Lower leg skin (tissue), 4 donors: ENCODE measurements around the gene C1orf198. TPM values are rescaled to one million over a fixed set of nuclear protein-coding genes. Genes with fewer than 3 reads are reported as not detected.

Experiments used
- DNase-seq, 2 donors: peaks; one replicate each; pipeline ENCODE4 v3.0.0-alpha.2; 2019; ENCODE audit warnings: low spot score in 2 of 2
- H3K4me3 ChIP-seq: fragments of 200-600 bp; sonication (generic); 2 replicates; pipeline ENCODE4 v1.5.1; 2017; ENCODE audit warnings: mild to moderate bottlenecking, low read depth; ENCODE audit not compliant: poor library complexity, severe bottlenecking
- CTCF ChIP-seq, 3 donors: fragments of 450-650 bp; IDR thresholded peaks; one replicate each; pipeline ENCODE4 v1.5.1; 2016; ENCODE audit warnings: antibody characterized with exemption in 3 of 3, mild to moderate bottlenecking in 3 of 3, moderate library complexity in 2 of 3
- POLR2A ChIP-seq, 2 donors: fragments of 450-650 bp; IDR thresholded peaks; one replicate each; pipeline ENCODE4 v1.6.1; 2016 to 2017; ENCODE audit warnings: antibody characterized with exemption in 2 of 2, mild to moderate bottlenecking in 1 of 2, moderate library complexity in 1 of 2
- WGBS, 2 donors: methylation state at CpG; one replicate each; pipeline ENCODE4 v1.1.5; 2018; 5-methylcytosine and 5-hydroxymethylcytosine counted together
- intact Hi-C: fragments of 100-400 bp; cut with DNase I; formaldehyde crosslinking; loops from one replicate; pipeline ENCODE4 v1.15.0; 2023; ENCODE audit warnings: low total_unique reads
- total RNA-seq, 4 donors: library from RNA; depleted of rRNA; stranded (reverse); fragments of >200 nt; gene quantifications; one replicate each; pipeline ENCODE4 v1.1.0, GENCODE V29; 2016

C1orf198 gene
- 10 to 100 TPM; 71.1 to 80.1 (median 73.3) TPM for total RNA-seq

GRCh38 chr1:230867903-230868735 is at the start of gene C1orf198:
TSS of gene C1orf198 (minus strand) at chr1:230868521. CDS start at chr1:230868512, 9 bp downstream.
- H3K4me3 ChIP-seq, result peak within 1 kb of the TSS; percentile 97
- 0 to 1% methylated on average over 36 to 44 of the region's 96 CpGs for WGBS, 2 donors
- DNase-seq, result peak; percentile 56 to 94
- intact Hi-C loops, result no loop called here
- no peak for TF ChIP-seq POLR2A (IDR thresholded peaks at IDR 0.05)

- H3K4me3 ChIP-seq, result no peak overlapping the region
- WGBS, 2 donors, result 56 to 58% methylated on average over 15 of the region's 15 CpGs
- intact Hi-C loops, result loop anchor here (5.0 to 10.0 kb wide), 2 partner anchors 123 to 290 kb away; no protein-coding TSS in a partner anchor
- TF ChIP-seq POLR2A (IDR thresholded peaks at IDR 0.05) (no peak), CTCF (IDR thresholded peaks at IDR 0.05) (no peak)
- DNase-seq, result peak; percentile 69 to 94
Observed at GRCh38 chr1:230917284-230918135, 49.2 kb upstream of the C1orf198 start.

GRCh38 chr1:230916587-230917283 is 48.4 kb upstream of the C1orf198 start:
- TF ChIP-seq POLR2A (IDR thresholded peaks at IDR 0.05), result no peak
- no peak for TF ChIP-seq CTCF (IDR thresholded peaks at IDR 0.05)
- H3K4me3 ChIP-seq, result no peak overlapping the region
- WGBS, 2 donors, result 90 to 91% methylated on average over 8 of the region's 8 CpGs
- no peak for DNase-seq
- intact Hi-C loops, result loop anchor here (5.0 to 10.0 kb wide), 2 partner anchors 122 to 291 kb away; no protein-coding TSS in a partner anchor

- DNase-seq, result no peak
- intact Hi-C loops, result loop anchor here (5.0 to 10.0 kb wide), 2 partner anchors 120 to 292 kb away; no protein-coding TSS in a partner anchor
- TF ChIP-seq CTCF (IDR thresholded peaks at IDR 0.05), result no peak
- TF ChIP-seq POLR2A (IDR thresholded peaks at IDR 0.05), result no peak
- H3K4me3 ChIP-seq, result no peak overlapping the region
Observed at GRCh38 chr1:230915078-230915477, 46.8 kb upstream of the C1orf198 start.

- WGBS, 2 donors, result 83 to 85% methylated on average over 2 of the region's 2 CpGs
- no peak for TF ChIP-seq CTCF (IDR thresholded peaks at IDR 0.05)
- DNase-seq, result no peak
- H3K4me3 ChIP-seq, result no peak overlapping the region
- intact Hi-C loops, result loop anchor here (10.0 kb wide), 1 partner anchor 119 kb away; no protein-coding TSS in a partner anchor
Observed at GRCh38 chr1:230913496-230913895, 45.2 kb upstream of the C1orf198 start.
